ENCODE data around the gene TAF4. TPM values are rescaled to one million over a fixed set of nuclear protein-coding genes. Genes with fewer than 3 reads are reported as not detected.
"Not testable (repeated sequence)": the region's sequence is repeated elsewhere in the genome, so short reads cannot be mapped to it uniquely, and the experiment has no call there.

TAF4 gene
- total RNA-seq, 1 donor from 2014 or later, result 28.1 TPM

GRCh38 chr20:61972636-61973508, 92.8 kb downstream of the TAF4 start:
- Mint-ChIP-seq H3K4me1 (no peaks in the 10 kb centered on the region), H3K27ac (no peak overlapping the region), H3K9me3 (peaks cover 10% of the 10 kb centered on the region), H3K36me3 (peaks cover 30% of the 10 kb centered on the region), H3K27me3 (ENCODE audit: low read depth) (no peaks in the 10 kb centered on the region), H3K4me3 (no peak overlapping the region)
- TF ChIP-seq, protein P1, sequence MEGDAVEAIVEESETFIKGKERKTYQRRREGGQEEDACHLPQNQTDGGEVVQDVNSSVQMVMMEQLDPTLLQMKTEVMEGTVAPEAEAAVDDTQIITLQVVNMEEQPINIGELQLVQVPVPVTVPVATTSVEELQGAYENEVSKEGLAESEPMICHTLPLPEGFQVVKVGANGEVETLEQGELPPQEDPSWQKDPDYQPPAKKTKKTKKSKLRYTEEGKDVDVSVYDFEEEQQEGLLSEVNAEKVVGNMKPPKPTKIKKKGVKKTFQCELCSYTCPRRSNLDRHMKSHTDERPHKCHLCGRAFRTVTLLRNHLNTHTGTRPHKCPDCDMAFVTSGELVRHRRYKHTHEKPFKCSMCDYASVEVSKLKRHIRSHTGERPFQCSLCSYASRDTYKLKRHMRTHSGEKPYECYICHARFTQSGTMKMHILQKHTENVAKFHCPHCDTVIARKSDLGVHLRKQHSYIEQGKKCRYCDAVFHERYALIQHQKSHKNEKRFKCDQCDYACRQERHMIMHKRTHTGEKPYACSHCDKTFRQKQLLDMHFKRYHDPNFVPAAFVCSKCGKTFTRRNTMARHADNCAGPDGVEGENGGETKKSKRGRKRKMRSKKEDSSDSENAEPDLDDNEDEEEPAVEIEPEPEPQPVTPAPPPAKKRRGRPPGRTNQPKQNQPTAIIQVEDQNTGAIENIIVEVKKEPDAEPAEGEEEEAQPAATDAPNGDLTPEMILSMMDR (IDR thresholded peaks at IDR 0.05; ENCODE audit: unreplicated experiment), result no peak
- DNase-seq (ENCODE audit: low spot score in 2 of 2, unreplicated experiment in 2 of 2), result no peak

DNA sequence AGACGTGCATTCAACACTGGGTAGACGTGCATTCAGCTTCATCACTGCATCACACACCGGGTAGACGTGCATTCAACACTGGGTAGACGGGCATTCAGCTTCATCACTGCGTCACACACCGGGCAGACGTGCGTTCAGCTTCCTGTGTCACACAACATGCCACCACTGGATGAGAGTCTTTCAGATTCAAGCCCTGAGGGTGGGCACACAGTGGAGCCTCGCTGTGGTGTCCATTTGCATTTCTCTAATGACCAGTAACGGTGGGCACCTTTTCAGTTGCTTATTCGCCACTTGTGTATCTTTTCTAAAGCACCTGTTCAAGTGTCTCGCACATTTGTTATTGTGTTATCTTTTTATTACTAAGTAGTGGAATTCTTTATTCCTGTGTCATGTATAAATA, 94.1 kb downstream of the TAF4 start:
- DNase-seq (ENCODE audit: low spot score in 2 of 2, unreplicated experiment in 2 of 2); H3K4me1 Mint-ChIP-seq; H3K27me3 Mint-ChIP-seq (ENCODE audit: low read depth); H3K27ac Mint-ChIP-seq; H3K4me3 Mint-ChIP-seq: not testable (repeated sequence)
- peaks cover 10% of the 10 kb centered on the region for H3K9me3 Mint-ChIP-seq
- H3K36me3 Mint-ChIP-seq, result peaks cover 30% of the 10 kb centered on the region

- H3K36me3 Mint-ChIP-seq, result peaks cover 28% of the 10 kb centered on the region
- peaks cover 2% of the 10 kb centered on the region for H3K27me3 Mint-ChIP-seq (ENCODE audit: low read depth)
- H3K4me3 Mint-ChIP-seq, result no peak overlapping the region
These were observed 95.3 kb downstream of the TAF4 start for GRCh38 chr20:61970357-61970756.

GRCh38 chr20:61969806-61970205, 95.9 kb downstream of the TAF4 start:
- no peaks in the 10 kb centered on the region for H3K4me1 Mint-ChIP-seq
- H3K4me3 Mint-ChIP-seq, result no peak overlapping the region
- no peak overlapping the region for H3K27ac Mint-ChIP-seq
- DNase-seq (ENCODE audit: low spot score in 2 of 2, unreplicated experiment in 2 of 2), result no peak
- H3K9me3 Mint-ChIP-seq, result peaks cover 10% of the 10 kb centered on the region
- H3K36me3 Mint-ChIP-seq, result peaks cover 26% of the 10 kb centered on the region
- peaks cover 2% of the 10 kb centered on the region for H3K27me3 Mint-ChIP-seq (ENCODE audit: low read depth)
- TF ChIP-seq, protein P1 (IDR thresholded peaks at IDR 0.05; ENCODE audit: unreplicated experiment), result no peak

More at GRCh38 chr20:61970357-61970756, 95.3 kb downstream of the TAF4 start:
- TF ChIP-seq, protein P1 (IDR thresholded peaks at IDR 0.05; ENCODE audit: unreplicated experiment), result no peak
- Mint-ChIP-seq H3K27ac (no peak overlapping the region), H3K9me3 (peaks cover 10% of the 10 kb centered on the region), H3K4me1 (no peaks in the 10 kb centered on the region)
- DNase-seq (ENCODE audit: low spot score in 2 of 2, unreplicated experiment in 2 of 2), result no peak

DNA sequence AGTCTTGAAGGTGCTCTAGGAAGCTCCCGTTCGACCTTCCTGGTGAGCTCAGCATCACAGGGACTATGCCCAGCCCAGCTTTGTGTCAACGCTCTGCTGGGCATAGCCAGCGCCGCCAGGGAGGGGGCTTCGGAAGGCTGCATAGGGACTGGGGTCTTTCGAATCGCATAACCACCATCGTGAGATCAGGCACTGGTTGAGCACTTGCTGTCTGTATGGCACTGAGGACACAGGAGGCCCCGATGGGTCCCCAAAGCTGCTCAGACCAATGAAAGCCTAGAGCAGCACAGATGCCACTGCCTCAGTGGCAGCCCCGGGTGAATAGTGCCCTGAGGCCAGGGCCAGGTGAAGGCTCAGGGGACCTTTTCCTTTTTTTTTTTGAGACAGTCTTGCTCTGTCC, 96.7 kb downstream of the TAF4 start:
- H3K36me3 Mint-ChIP-seq, result peaks cover 23% of the 10 kb centered on the region
- no peak for DNase-seq (ENCODE audit: low spot score in 2 of 2, unreplicated experiment in 2 of 2)
- TF ChIP-seq, protein P1 (IDR thresholded peaks at IDR 0.05; ENCODE audit: unreplicated experiment), result no peak
- H3K27ac Mint-ChIP-seq, result no peak overlapping the region
- no peaks in the 10 kb centered on the region for H3K4me1 Mint-ChIP-seq
- H3K4me3 Mint-ChIP-seq, result no peak overlapping the region
- peaks cover 10% of the 10 kb centered on the region for H3K9me3 Mint-ChIP-seq
- H3K27me3 Mint-ChIP-seq (ENCODE audit: low read depth), result peaks cover 2% of the 10 kb centered on the region

- Mint-ChIP-seq H3K9me3 (peaks cover 10% of the 10 kb centered on the region), H3K27me3 (ENCODE audit: low read depth) (peaks cover 2% of the 10 kb centered on the region), H3K27ac (no peak overlapping the region), H3K4me3 (no peak overlapping the region), H3K4me1 (no peaks in the 10 kb centered on the region), H3K36me3 (peaks cover 19% of the 10 kb centered on the region)
- no peak for DNase-seq (ENCODE audit: low spot score in 2 of 2, unreplicated experiment in 2 of 2)
- TF ChIP-seq, protein P1 (IDR thresholded peaks at IDR 0.05; ENCODE audit: unreplicated experiment), result no peak
These were observed 97.5 kb downstream of the TAF4 start for GRCh38 chr20:61968036-61968810.
